Activated CD8-positive, alpha-beta memory T cell treated with anti-CD3 and anti-CD28 coated beads, Interleukin-2, amount 50 U/mL, for 1 hour (primary cell): Measurements from ENCODE around the gene DST.

ENCODE experiments used
- DNase-seq: peaks from one replicate; pipeline ENCODE4 v3.0.0-alpha.2; 2020; ENCODE audit errors: extremely low read depth

Gene DST

DNA sequence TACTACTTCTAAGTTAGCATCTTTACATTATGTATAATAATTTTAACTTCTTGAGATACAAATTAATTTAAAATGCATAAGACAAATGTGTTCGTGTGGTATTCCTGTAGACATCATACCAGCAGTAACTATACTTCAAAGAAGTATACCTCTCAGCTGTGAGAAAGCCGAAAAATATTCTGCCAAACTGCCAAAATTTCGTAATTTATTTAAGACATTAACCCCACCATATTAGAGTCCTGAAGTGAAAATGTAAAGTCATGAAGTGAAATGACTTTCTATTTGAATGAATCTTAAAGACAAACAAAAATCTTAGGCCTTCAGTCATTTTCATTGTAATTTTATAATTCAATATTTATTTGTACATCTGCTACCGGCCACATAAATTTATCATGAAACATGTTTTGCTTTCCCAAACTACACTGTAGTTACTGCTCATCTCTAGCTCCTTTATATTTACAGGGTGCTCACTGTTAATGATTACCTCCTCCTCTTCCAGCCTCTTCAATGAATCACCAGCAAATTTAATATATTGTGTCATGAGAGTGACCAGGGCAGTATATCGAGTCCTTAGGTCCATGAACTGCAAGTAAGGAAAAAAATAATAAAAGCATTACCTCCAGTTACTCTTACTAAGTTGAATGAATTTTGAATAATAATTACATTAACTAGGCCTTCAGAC lies 18.5 kb downstream of the DST start:
- no peak for DNase-seq

DNA sequence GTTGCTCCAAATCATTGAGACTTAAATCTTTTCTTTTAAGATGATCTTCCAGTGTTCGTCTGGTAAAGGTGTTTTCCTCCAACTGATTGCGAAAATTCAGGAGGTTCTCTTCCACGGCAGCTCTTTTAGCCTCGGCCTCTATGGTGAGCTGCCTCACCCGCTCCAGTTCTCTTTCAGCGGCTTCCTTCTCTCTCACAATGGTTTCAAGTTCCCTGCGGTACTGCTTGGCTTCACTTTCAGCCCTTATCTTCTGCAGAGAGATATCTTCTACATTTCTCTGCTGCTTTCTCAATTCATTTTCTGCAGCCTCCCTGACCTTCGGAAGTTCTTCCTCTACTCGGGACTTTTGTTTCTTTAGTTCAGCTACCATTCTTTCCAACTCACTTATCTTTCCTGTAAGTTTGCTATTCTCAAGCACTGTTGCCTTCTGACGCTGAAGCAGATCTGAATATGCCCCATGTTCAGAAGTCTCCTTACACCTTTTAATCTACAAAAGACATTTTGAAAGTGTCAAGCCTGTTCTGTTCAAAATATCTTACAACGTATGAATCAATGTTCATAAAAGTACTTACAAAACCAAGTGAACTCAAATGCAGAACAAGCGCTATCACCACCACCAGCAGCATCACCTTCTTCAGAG lies 22.3 kb downstream of the DST start:
- DNase-seq: no peak

DNA sequence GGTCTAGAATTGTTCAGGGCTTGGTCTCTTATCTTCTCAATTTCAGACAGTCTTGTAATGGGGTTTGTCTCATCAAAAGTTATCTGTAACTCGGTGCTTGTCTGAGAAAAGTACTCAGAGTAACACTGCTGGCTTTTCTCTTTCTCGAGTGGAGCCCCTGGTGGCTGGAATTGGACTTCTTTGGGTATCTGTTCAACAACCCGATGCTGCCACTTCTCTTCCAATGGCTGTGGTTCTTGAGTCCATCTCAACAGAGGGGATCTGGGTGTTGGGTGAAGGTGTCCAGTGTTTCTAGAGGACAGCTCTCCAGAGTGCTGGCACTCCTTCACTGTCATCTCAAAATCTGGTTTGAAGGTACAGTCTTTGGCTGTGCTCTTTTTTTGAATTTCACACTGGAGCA lies 24.6 kb downstream of the DST start:
- DNase-seq: no peak

DNA sequence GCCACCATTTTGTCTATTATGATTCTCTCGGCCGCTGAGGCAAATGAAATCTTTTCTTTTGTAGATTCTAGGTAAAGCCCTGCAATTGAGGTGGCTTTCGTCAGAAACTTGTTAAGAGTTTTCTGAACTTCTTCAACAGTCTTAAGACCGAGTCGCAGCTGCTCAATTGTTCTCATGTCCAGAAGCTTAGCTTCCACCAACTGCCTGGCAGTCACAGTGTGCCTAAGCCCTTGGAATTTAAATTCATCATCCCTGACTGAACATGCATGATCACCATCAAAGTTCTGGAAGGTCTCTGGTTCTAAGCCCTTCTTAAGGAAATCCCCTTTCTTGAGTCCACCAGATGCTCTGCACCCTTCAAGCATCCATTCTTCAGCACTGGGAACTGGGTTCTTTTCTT lies 25.7 kb downstream of the DST start:
- no peak for DNase-seq

DNA sequence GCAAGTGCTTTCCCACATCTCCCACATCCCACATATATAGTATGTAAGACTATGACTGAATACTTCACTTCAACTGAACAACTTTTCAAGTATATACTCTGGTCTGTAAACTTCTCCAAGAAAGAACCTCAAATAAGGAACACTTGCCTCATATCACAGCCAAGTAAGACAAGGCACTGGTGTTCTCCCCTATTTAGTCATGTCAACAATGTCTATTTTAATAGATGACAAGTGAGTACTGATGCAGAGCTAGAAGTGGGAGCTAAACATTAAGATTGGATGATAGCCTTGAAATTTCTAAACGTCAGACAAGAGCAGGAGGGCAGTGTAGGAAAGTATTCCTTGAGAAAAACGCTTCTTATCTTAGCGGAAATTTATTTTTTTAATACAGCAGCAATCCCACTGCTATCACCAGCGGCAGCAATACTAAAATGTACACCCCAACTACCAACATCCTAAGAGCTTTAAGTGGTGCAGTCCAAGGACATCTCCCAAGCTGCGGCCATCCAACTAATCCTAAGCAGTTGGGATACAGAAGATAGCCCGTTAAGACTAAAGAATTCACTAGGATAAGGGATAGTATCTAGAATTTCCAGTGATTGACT lies 29.3 kb downstream of the DST start:
- no peak for DNase-seq

DNA sequence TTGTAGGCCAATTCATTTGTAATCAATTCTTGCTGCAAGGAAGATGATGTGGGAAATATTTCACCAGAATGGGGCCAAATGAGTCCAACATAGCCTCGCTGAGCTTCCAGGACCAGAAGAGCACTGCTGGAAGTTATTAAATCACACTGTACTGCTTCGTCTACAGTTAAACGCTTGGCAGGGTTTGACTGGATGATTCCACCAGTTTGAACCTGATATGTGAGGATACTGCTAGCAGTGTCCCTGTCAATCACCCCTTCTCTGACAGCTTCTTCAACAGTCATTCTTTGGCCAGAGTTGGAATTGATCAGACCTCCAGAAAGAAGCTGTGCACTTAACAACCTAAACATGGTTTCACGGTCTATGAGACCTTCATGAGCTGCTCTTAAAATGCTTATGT lies 34.4 kb downstream of the DST start:
- no peak for DNase-seq

DNA sequence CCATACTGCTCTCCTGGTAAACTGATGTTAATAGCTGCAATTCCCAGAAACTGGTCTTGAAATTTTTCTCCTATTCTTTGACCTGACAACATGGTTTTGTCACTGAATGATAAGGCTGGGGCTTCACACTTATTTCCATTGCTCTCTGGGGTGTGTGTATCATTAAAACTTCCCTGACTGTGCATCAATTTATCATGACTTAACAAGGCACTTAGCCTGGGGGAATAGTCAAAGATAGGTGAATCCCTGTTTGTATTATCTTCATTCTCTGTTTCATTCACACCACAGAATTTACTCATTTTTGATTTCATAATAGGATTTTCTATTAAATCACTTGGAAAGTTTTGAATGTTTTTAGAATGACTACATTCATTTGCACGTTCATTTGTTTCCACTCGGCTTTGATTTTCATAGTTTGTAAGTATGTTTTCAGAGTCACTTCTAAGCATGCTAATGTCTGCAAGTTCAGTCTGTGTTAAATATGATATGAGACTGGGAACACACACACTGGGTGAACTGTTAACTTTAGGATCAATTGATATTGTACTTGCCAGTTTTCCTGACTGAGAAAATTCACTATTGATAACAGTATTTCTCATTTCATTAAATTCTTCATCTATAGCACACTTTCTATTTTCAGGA lies 35.5 kb downstream of the DST start:
- DNase-seq: no peak

DNA sequence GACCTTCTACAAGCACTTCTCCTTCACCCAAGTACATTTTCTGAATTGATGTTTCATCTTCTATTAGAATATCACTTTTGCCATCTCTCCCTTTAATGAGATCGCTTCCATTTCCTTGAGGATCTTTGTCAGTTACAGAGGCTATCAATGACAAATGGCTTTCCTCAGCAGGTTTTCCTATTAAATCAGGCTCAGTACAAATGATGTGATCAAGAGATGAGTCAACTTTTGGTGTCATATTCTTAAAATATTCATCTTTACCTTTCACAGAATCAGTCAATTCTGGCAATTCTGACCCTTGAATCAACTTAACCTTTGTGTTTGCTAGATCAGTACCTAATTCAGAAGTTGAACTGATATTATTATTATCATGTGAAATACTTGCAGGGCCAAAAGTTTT lies 37.3 kb downstream of the DST start:
- no peak for DNase-seq

DNA sequence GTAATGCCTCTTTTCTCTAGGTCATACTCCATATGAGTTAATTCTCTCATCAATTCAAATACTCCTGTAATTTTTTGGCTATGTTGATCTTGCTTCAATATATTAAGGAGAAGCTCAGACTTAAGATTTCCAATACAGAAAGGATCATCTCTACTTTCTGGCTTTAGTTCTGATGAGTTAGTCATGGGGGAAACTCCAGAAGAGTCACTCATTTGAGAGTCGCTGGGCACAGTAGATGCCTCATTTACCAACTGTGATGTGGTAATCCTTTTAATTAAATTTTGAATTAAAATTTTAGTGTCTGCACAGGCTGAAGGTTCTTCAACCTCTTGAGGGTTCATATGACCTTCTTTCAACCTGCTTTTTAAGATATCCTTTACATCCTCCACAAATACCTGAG lies 38.5 kb downstream of the DST start:
- no peak for DNase-seq

DNA sequence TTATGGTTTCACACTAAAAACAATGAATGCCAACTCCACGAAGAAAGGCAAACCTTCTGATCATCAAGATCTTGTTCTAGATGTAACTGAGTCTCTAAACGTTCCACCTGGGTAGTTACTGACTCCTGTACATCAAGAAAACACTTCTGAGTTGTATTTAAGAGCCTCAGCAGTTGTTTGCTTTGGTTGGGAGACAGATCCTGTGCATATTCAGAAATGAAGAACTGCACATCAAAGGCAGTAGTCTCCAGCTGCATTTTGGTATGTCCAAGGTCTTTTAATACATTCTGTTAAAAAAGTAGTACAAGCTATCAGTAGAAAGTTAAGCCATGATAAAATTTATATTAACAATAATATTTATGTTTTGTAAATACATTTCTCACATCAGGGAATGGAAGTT lies 41.3 kb downstream of the DST start:
- DNase-seq: no peak

DNA sequence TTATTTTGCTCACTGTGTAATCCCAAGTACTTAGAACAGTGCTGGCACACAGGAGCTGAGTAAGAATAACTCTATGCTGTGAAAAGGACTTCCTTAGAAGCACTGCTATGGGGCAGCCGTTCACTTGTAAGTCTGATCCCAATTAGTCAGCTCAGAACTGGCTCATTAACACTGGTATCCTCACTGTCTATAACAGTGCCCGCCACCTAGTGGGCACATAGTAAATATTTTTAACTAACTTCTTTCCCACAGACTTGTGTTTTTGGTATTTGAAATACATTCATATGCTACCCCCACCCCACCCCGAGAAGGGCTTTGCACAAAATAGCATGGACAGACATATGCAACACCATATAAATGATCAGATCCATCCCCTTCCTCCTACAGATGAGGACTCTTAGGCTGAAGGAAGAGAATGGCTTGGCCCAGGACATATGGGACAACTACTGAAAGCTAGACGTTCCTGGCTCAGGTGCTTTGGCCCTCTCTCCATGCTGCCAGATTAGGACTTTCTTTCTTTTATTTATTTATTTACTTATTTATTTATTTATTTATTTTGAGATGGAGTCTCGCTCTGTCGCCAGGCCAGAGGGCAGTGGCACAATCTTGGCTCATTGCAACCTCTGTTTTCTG lies 47.1 kb downstream of the DST start:
- no peak for DNase-seq

DNA sequence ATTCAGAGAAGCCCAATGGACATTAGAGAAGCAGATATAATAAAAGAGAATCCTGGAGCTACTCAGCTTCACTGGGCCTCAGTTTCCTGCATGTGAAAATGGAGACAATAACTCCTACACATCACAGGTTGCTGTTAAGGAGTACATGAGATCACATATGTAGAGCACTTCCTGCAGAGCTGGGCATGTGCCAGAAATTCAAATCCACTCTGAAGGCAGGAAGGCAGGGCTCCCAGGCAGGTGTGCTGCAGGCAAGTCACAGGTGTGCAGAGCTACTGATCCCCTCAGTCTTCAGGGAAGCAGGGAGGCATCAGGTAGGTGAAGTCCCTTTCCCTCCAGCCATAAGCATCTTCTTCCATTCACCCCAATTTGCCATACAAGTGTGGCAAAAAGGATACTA lies 48.0 kb downstream of the DST start:
- DNase-seq: no peak

DNA sequence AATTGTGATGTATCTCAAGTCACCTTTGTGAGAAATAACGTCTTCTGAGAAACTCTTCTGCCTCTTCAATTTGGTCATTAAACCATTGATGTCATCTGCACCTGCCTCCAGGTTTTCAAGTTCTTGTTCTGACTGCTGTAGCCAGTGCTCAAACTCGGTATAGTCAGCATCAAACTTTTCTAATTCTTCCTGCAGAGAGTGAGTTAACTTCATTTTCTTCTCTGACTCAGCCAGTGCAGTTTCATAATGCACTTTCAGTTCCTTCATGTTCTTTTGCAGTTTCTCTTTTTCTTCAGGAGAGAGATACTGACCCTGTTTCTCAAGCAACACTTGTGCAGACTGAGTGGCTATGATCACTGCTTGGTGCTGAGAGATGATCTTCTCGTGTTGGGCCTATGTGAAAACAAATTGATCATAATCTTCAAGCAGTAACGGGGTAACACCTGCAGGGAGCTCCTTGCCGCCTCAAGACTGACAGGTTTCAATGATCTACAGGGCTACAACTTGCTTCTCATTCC lies 48.8 kb downstream of the DST start:
- no peak for DNase-seq

DNA sequence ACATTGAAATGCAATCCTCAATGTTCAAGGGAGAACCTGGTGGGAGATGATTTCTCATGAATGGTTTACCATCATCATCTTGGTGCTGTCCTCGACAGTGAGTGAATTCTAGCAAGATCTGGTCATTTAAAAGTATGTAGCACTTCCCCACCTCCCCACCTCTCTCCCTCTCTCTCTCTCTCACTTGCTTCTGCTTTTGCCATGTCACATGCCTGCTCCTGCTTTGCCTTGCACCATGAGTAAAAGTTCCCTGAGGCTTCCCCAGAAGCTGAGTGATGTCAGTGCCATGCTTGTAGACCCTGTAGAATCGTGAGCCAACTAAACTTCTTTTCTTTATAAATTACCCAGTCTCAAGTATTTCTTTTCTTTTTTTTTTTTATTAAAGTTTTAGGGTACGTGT lies 60.5 kb downstream of the DST start:
- DNase-seq: no peak

DNA sequence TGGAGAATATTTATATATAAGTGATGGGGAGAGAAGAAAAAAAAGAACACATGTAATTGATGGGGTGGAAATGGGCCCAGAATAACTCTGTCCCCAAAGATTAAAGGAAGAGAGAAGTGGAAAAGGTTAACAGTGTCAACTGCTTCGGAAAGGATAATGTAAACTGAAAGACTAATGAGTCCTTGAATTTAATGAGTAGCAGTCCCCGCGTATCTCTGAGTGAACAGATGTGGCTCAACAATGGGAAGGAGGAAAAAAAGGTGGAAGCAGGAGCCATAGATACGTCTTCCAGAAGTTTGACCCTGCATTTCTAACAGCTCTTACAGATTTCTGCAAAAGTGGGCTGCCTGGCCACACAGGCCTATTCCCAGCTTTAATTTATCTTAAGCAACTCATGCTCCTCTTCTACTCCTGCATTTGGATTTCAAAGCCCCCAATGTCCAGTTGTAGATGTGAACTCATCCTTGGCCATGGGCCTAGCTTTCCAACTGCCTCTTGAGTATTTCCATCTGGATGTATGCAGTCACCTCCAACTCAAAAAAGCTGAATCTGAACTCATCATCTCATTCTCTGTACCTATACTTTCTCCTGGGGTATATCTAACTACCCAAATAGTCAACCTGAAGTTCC lies 61.3 kb downstream of the DST start:
- DNase-seq: no peak

DNA sequence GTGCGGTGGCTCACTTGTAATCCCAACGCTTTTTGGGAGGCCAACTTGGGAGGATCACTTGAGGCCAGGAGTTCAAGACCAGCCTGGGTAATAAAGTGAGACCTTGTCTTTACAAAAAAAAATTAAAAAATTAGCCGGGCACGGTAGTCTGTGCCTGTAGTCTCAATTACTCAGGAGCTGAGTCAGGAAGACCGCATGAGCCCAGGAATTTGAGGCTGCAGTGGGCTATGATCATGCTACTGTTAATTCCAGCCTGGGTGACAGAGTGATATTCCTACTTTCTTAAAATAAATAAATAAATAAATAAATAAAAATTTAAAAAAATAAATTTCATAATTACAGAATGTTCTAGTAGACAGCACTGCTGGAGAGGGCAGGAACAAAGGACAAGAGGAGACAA lies 62.4 kb downstream of the DST start:
- DNase-seq: no peak

DNA sequence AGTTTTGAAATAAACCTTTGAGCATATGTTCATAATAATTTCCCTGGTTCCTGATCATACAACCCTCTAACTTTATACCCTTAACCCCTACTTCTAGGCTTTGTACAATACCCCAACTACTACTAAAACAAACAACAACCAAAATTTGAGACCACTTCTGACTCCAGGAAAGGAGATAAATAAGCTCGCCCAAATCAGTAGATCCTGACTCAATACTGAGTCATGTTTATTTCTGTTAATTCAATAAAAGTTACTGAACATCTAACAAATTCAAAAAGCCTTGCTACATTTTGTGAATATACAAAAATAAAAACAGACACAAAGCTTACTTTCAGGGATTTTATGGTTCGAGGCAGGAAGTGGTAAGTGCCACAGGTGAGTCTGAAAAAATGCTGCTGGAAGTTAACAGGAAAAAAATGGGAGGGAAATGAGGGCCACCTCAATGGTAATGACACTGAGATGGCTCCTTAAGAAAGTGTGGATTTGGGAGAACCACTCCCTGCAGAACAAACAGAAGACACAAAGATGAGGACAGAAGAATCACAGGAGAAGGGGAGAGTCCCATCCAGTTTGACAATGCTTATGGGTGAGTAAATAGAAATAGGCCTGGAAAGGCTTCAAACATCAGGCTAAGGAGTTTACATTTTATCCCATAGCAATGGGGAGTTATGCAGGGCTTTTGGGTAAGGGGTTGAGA lies 63.4 kb downstream of the DST start:
- no peak for DNase-seq

DNA sequence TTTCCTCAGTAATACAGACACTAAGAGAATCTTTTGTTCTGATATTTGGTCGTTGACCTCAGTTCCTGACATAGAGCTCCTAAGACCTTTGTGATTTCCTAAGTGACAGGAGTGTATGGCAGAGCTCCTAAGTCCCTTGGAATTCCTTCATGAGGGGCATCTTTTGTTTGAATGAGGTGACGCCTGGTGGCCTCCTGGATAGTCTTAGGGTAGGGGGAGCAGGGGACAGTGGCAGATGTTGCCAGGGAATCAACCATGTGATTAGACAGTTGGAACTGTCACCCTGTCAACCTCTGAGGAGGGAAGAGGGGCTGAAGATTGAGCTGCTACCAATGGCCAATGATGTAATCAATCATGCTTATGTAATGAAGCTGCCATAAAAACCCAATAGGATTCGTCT lies 67.0 kb downstream of the DST start:
- no peak for DNase-seq

DNA sequence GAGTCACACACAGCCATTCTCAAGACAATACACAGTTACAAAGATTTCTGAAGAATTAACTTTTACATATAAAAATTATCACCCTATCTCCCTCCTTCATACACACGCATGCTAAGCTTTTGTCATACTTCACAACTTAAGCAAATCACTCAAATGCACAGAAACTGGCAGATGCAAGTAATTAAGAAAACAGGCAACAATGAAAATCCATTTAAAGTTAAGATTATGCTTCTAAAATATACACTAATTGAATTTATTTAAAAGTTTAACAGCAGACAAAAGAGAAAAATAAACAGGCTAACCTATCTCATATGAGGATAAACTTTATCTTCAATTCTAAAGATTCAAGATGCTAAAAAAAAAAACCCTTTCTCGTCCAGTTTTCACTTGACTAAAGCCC lies 68.4 kb downstream of the DST start:
- no peak for DNase-seq

DNA sequence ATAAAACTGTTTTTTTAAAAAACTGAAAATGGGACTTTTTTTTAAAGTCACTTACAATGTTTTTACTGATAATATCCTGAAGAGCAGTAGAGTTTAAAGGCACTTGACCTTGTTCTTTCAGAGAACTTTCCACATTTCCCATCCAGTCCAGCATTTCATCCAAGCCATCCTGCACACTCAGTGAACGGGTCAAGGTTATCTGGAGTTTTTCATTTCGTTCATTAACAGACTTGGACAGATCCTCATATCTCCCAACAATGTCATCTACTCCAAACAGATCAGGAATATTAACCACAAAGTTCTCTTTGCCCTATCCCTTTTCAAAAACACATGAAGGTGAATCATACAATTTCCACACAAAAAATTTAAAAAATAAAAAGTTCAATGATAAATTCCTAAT lies 69.1 kb downstream of the DST start:
- DNase-seq: no peak

DNA sequence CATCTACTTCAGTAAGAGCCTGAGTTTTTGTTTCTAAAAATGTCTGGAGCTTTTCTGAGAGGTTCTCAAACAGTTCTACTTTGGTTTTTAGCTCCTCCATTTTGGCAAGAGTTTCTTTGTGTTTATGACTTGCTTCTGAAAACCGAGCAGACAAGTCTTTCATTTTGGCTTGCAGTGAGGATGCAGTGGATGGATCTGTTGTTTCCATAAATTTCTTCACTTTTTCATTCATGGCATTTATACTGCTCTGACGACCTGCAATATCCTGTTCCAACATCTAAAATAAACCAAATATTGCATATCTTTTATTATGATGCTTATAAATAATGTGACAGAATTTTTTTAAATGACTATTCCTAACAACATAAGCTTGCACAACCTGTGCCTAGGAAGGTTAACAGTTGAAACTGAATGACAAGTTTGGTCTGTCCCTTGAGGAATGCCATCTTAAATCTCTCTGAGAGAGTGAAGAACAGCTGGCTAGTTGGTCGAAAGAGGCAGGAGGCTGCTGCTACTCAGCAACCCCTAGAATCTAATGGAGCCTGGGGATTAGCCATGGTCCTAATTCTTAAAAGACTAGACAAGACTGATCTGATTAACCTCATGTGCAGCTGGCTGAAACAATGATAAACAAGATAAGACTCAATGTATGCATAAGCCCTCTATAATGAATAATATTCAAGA lies 69.8 kb downstream of the DST start:
- DNase-seq: no peak
